Measurements from ENCODE around the gene LRRC1. TPM values are rescaled to one million over a fixed set of nuclear protein-coding genes. Genes with fewer than 3 reads are reported as not detected.
"Not testable (repeated sequence)": the region's sequence is repeated elsewhere in the genome, so short reads cannot be mapped to it uniquely, and the experiment has no call there.

The LRRC1 gene
- total and polyA plus RNA-seq, 3 experiments from 2014 or later, result 1.6 to 2.5 (median 2.4) TPM

GRCh38 chr6:53801022-53801421, 6.2 kb downstream of the LRRC1 start:
- DNase-seq, result no peak
- CTCF ChIA-PET, result no interaction called here
- H3K27ac Mint-ChIP-seq, result no peak overlapping the region

GRCh38 chr6:53802582-53802981, 7.8 kb downstream of the LRRC1 start:
- ChIA-PET POLR2A (no interaction called here), CTCF (no interaction called here)
- no peaks in the 10 kb centered on the region for H3K27me3 ChIP-seq (ENCODE audit: insufficient read depth, low read length, poor library complexity, severe bottlenecking)
- H3K4me3 ChIP-seq (ENCODE audit: low read length), result no peak overlapping the region
- no peaks in the 10 kb centered on the region for H3K36me3 ChIP-seq (ENCODE audit: insufficient read depth, low read length)
- peaks cover 0 to 2% (median 0%) of the 10 kb centered on the region in 3 donors for H3K36me3 Mint-ChIP-seq
- H3K4me1 Mint-ChIP-seq, result peaks cover 0 to 4% (median 2%) of the 10 kb centered on the region in 3 donors
- no peaks in the 10 kb centered on the region for H3K9me3 ChIP-seq (ENCODE audit: low read length)
- no peaks in the 10 kb centered on the region for H3K4me1 ChIP-seq (ENCODE audit: insufficient read depth, low read length)
- H3K27ac ChIP-seq (ENCODE audit: low read depth, low read length), result no peak overlapping the region
- H3K27me3 Mint-ChIP-seq, result peaks cover 0 to 1% of the 10 kb centered on the region in 2 donors
- H3K27ac Mint-ChIP-seq, result no peak overlapping the region
- DNase-seq, result no peak
- H3K9me3 Mint-ChIP-seq, result no peaks in the 10 kb centered on the region
- H3K4me3 Mint-ChIP-seq, result no peak overlapping the region

More at GRCh38 chr6:53801022-53801421, 6.2 kb downstream of the LRRC1 start:
- POLR2A ChIA-PET, result no interaction called here
- Histone ChIP-seq H3K36me3 (ENCODE audit: insufficient read depth, low read length) (no peaks in the 10 kb centered on the region), H3K27me3 (ENCODE audit: insufficient read depth, low read length, poor library complexity, severe bottlenecking) (no peaks in the 10 kb centered on the region), H3K4me3 (ENCODE audit: low read length) (no peak overlapping the region), H3K4me1 (ENCODE audit: insufficient read depth, low read length) (no peaks in the 10 kb centered on the region), H3K9me3 (ENCODE audit: low read length) (no peaks in the 10 kb centered on the region), H3K27ac (ENCODE audit: low read depth, low read length) (no peak overlapping the region)
- Mint-ChIP-seq H3K4me1 (peaks cover 11 to 17% (median 16%) of the 10 kb centered on the region in 3 donors), H3K36me3 (peaks cover 0 to 2% (median 0%) of the 10 kb centered on the region in 3 donors), H3K27me3 (peaks cover 0 to 3% of the 10 kb centered on the region in 2 donors), H3K4me3 (no peak overlapping the region), H3K9me3 (no peaks in the 10 kb centered on the region)

- CTCF ChIA-PET, result no interaction called here
- peaks cover 0 to 2% (median 0%) of the 10 kb centered on the region in 3 donors for H3K36me3 Mint-ChIP-seq
These were observed 8.5 kb downstream of the LRRC1 start for GRCh38 chr6:53803081-53803860.

GRCh38 chr6:53805016-53805415, 10.2 kb downstream of the LRRC1 start:
- Histone ChIP-seq H3K36me3 (ENCODE audit: insufficient read depth, low read length) (no peaks in the 10 kb centered on the region), H3K27me3 (ENCODE audit: insufficient read depth, low read length, poor library complexity, severe bottlenecking) (no peaks in the 10 kb centered on the region), H3K27ac (ENCODE audit: low read depth, low read length) (no peak overlapping the region), H3K4me3 (ENCODE audit: low read length) (no peak overlapping the region), H3K4me1 (ENCODE audit: insufficient read depth, low read length) (no peaks in the 10 kb centered on the region), H3K9me3 (ENCODE audit: low read length) (no peaks in the 10 kb centered on the region)
- no peaks in the 10 kb centered on the region for H3K9me3 Mint-ChIP-seq
- peaks cover 0 to 4% (median 2%) of the 10 kb centered on the region in 3 donors for H3K4me1 Mint-ChIP-seq
- H3K36me3 Mint-ChIP-seq, result peaks cover 0 to 2% (median 0%) of the 10 kb centered on the region in 3 donors
- ChIA-PET POLR2A (no interaction called here), CTCF (no interaction called here)
- DNase-seq, result no peak
- no peak overlapping the region for H3K4me3 Mint-ChIP-seq
- H3K27me3 Mint-ChIP-seq, result peaks cover 0 to 1% of the 10 kb centered on the region in 2 donors
- no peak overlapping the region for H3K27ac Mint-ChIP-seq

More at GRCh38 chr6:53803081-53803860, 8.5 kb downstream of the LRRC1 start:
- Histone ChIP-seq H3K27me3 (ENCODE audit: insufficient read depth, low read length, poor library complexity, severe bottlenecking) (no peaks in the 10 kb centered on the region), H3K4me3 (ENCODE audit: low read length) (no peak overlapping the region), H3K27ac (ENCODE audit: low read depth, low read length) (no peak overlapping the region), H3K9me3 (ENCODE audit: low read length) (no peaks in the 10 kb centered on the region), H3K4me1 (ENCODE audit: insufficient read depth, low read length) (no peaks in the 10 kb centered on the region), H3K36me3 (ENCODE audit: insufficient read depth, low read length) (no peaks in the 10 kb centered on the region)
- H3K27me3 Mint-ChIP-seq, result peaks cover 0 to 1% of the 10 kb centered on the region in 2 donors
- H3K4me3 Mint-ChIP-seq, result no peak overlapping the region
- no peak for DNase-seq
- H3K27ac Mint-ChIP-seq, result no peak overlapping the region
- POLR2A ChIA-PET, result no interaction called here
- peaks cover 0 to 4% (median 2%) of the 10 kb centered on the region in 3 donors for H3K4me1 Mint-ChIP-seq
- H3K9me3 Mint-ChIP-seq, result no peaks in the 10 kb centered on the region

- no peak for DNase-seq
- H3K4me1 Mint-ChIP-seq, result peaks cover 0 to 4% (median 2%) of the 10 kb centered on the region in 3 donors
- H3K27me3 Mint-ChIP-seq, result peaks cover 0 to 1% of the 10 kb centered on the region in 2 donors
- Histone ChIP-seq H3K4me3 (ENCODE audit: low read length) (no peak overlapping the region), H3K27me3 (ENCODE audit: insufficient read depth, low read length, poor library complexity, severe bottlenecking) (no peaks in the 10 kb centered on the region), H3K36me3 (ENCODE audit: insufficient read depth, low read length) (no peaks in the 10 kb centered on the region), H3K4me1 (ENCODE audit: insufficient read depth, low read length) (no peaks in the 10 kb centered on the region), H3K27ac (ENCODE audit: low read depth, low read length) (no peak overlapping the region), H3K9me3 (ENCODE audit: low read length) (no peaks in the 10 kb centered on the region)
- peak overlapping the region in 1 of 8 donors; percentile 17 for H3K27ac Mint-ChIP-seq
- ChIA-PET CTCF (no interaction called here), POLR2A (no interaction called here)
- no peak overlapping the region for H3K4me3 Mint-ChIP-seq
- peaks cover 0 to 2% (median 0%) of the 10 kb centered on the region in 3 donors for H3K36me3 Mint-ChIP-seq
- H3K9me3 Mint-ChIP-seq, result no peaks in the 10 kb centered on the region
These were observed 10.9 kb downstream of the LRRC1 start for GRCh38 chr6:53805725-53806124.

- H3K9me3 Mint-ChIP-seq, CTCF ChIA-PET, H3K36me3 Mint-ChIP-seq: not testable (repeated sequence)
These were observed 12.8 kb downstream of the LRRC1 start for GRCh38 chr6:53807606-53808005.

GRCh38 chr6:53808302-53808881, 13.6 kb downstream of the LRRC1 start:
- CTCF ChIA-PET, result no interaction called here
- Histone ChIP-seq H3K4me1 (ENCODE audit: insufficient read depth, low read length) (no peaks in the 10 kb centered on the region), H3K27ac (ENCODE audit: low read depth, low read length) (no peak overlapping the region), H3K36me3 (ENCODE audit: insufficient read depth, low read length) (no peaks in the 10 kb centered on the region), H3K4me3 (ENCODE audit: low read length) (no peak overlapping the region), H3K27me3 (ENCODE audit: insufficient read depth, low read length, poor library complexity, severe bottlenecking) (no peaks in the 10 kb centered on the region), H3K9me3 (ENCODE audit: low read length) (no peaks in the 10 kb centered on the region)
- Mint-ChIP-seq H3K4me1 (peaks cover 0 to 4% (median 2%) of the 10 kb centered on the region in 3 donors), H3K36me3 (peaks cover 0 to 2% (median 0%) of the 10 kb centered on the region in 3 donors), H3K27ac (no peak overlapping the region), H3K9me3 (no peaks in the 10 kb centered on the region), H3K27me3 (peaks cover 0 to 5% of the 10 kb centered on the region in 2 donors), H3K4me3 (no peak overlapping the region)
- no peak for DNase-seq
- POLR2A ChIA-PET, result no interaction called here

More at GRCh38 chr6:53807606-53808005, 12.8 kb downstream of the LRRC1 start:
- H3K27me3 Mint-ChIP-seq; H3K4me1 Mint-ChIP-seq; H3K9me3 ChIP-seq (ENCODE audit: low read length); H3K4me3 Mint-ChIP-seq; H3K4me3 ChIP-seq (ENCODE audit: low read length); H3K27ac ChIP-seq (ENCODE audit: low read depth, low read length); POLR2A ChIA-PET; H3K36me3 ChIP-seq (ENCODE audit: insufficient read depth, low read length); H3K27me3 ChIP-seq (ENCODE audit: insufficient read depth, low read length, poor library complexity, severe bottlenecking); H3K4me1 ChIP-seq (ENCODE audit: insufficient read depth, low read length); DNase-seq: not testable (repeated sequence)
- H3K27ac Mint-ChIP-seq, result peak overlapping the region in 1 of 8 donors; percentile 39

GRCh38 chr6:53809691-53810090, 14.9 kb downstream of the LRRC1 start:
- no peaks in the 10 kb centered on the region for H3K9me3 ChIP-seq (ENCODE audit: low read length)
- no peaks in the 10 kb centered on the region for H3K9me3 Mint-ChIP-seq
- no peaks in the 10 kb centered on the region for H3K27me3 ChIP-seq (ENCODE audit: insufficient read depth, low read length, poor library complexity, severe bottlenecking)
- peaks cover 0 to 3% (median 0%) of the 10 kb centered on the region in 3 donors for H3K36me3 Mint-ChIP-seq
- H3K27me3 Mint-ChIP-seq, result peaks cover 0 to 5% of the 10 kb centered on the region in 2 donors
- H3K27ac ChIP-seq (ENCODE audit: low read depth, low read length), result no peak overlapping the region
- DNase-seq, result no peak
- H3K4me3 Mint-ChIP-seq, result no peak overlapping the region
- POLR2A ChIA-PET, result no interaction called here
- CTCF ChIA-PET, result no interaction called here
- no peaks in the 10 kb centered on the region for H3K4me1 ChIP-seq (ENCODE audit: insufficient read depth, low read length)
- H3K27ac Mint-ChIP-seq, result no peak overlapping the region
- H3K36me3 ChIP-seq (ENCODE audit: insufficient read depth, low read length), result no peaks in the 10 kb centered on the region
- H3K4me1 Mint-ChIP-seq, result peaks cover 0 to 4% (median 2%) of the 10 kb centered on the region in 3 donors
- no peak overlapping the region for H3K4me3 ChIP-seq (ENCODE audit: low read length)

Data from CD8-positive, alpha-beta memory T cell (primary cell).